Kidney (tissue), 14 donors: ENCODE measurements around the gene ZNF831. TPM values are rescaled to one million over a fixed set of nuclear protein-coding genes. Genes with fewer than 3 reads are reported as not detected.

ENCODE experiments used
- DNase-seq, 5 donors: peaks; one replicate each; pipeline ENCODE4 v3.0.0-alpha.2; 2013 to 2020
- FAIRE-seq: peaks from 2 replicates; lab custom pipeline; 2012; peaks lifted over from hg19 to GRCh38; lab: Jason Lieb, UNC
- H3K27ac ChIP-seq, 2 donors: one replicate each; pipeline ENCODE4 v1.7.0; 2013; ENCODE audit warnings: low read depth in 2 of 2, low read length in 2 of 2, inconsistent platforms in 1 of 2
- H3K27me3 ChIP-seq: one replicate; pipeline ENCODE4 v1.7.1; 2013; ENCODE audit warnings: low read length, inconsistent platforms; ENCODE audit not compliant: control insufficient read depth, insufficient read depth
- H3K36me3 ChIP-seq, 3 donors: one replicate each; pipeline versions ENCODE4 v1.7.0 to v1.7.1; 2013; ENCODE audit warnings: low read length in 3 of 3, control low read depth in 1 of 3, inconsistent platforms in 1 of 3; ENCODE audit not compliant: insufficient read depth in 3 of 3, control insufficient read depth in 2 of 3
- H3K4me1 ChIP-seq, 3 donors: one replicate each; pipeline versions ENCODE4 v1.7.0 to v1.7.1; 2013; ENCODE audit warnings: low read length in 3 of 3, inconsistent platforms in 1 of 3, low read depth in 1 of 3; ENCODE audit not compliant: control insufficient read depth in 2 of 3, insufficient read depth in 2 of 3
- H3K4me3 ChIP-seq, 3 donors: one replicate each; pipeline versions ENCODE4 v1.7.0 to v1.8.1; 2013; ENCODE audit warnings: low read length in 3 of 3, control low read depth in 1 of 3, inconsistent platforms in 1 of 3
- H3K9ac ChIP-seq, 3 donors: one replicate each; pipeline versions ENCODE4 v1.7.0 to v1.7.1; 2013; ENCODE audit warnings: low read length in 3 of 3, control low read depth in 1 of 3, inconsistent platforms in 1 of 3
- H3K9me3 ChIP-seq, 3 donors: one replicate each; pipeline versions ENCODE4 v1.7.0 to v1.7.1; 2013; ENCODE audit warnings: low read length in 3 of 3, control low read depth in 1 of 3, inconsistent platforms in 1 of 3; ENCODE audit not compliant: control insufficient read depth in 2 of 3, insufficient read depth in 1 of 3
- CTCF ChIP-seq: IDR thresholded peaks from 3 replicates; pipeline ENCODE4 v1.5.1; 2012; ENCODE audit warnings: mild to moderate bottlenecking, moderate library complexity, borderline replicate concordance; ENCODE audit not compliant: insufficient read depth; ENCODE audit errors: extremely low read depth
- intact Hi-C: fragments of 100-400 bp; cut with DNase I; formaldehyde crosslinking; loops from one replicate; pipeline ENCODE4 v1.11.1; 2022
- polyA plus RNA-seq: library from polyadenylated mRNA; stranded (reverse); fragments of 350-450 nt; fragmentation: Illumina TruSeq; extraction: RNeasy Lipid Tissue Mini Kit (QIAGEN cat#74804); gene quantifications from one replicate; pipeline ENCODE4 v1.2.3, GENCODE V29; 2014; ENCODE audit warnings: low read depth, low replicate concordance; ENCODE audit not compliant: insufficient read depth
- total RNA-seq: library from RNA; stranded (reverse); fragmentation: NEBNext Ultra II Directional; extraction: Animal tissue kit (Norgen Biotek cat#: 25700); gene quantifications from one replicate; pipeline ENCODE4 v1.2.1, GENCODE V29; 2021
- donor health status: control.
- donor health status: control.
- donor health status: control.
- donor health status: control.
- donor health status: control.
- donor health status: DM: yes; HTN: yes; CAD: no.
- donor health status: Normal renal cell carcinoma (clear cell type).

ZNF831 gene
- total and polyA plus RNA-seq, 2 donors from 2014 or later, result 0.04 to 1.9 TPM

- Histone ChIP-seq H3K27ac (no peak overlapping the region), H3K27me3 (no peaks in the 10 kb centered on the region), H3K4me1 (no peaks in the 10 kb centered on the region), H3K4me3 (no peak overlapping the region), H3K9me3 (no peaks in the 10 kb centered on the region), H3K36me3 (no peaks in the 10 kb centered on the region), H3K9ac (no peak overlapping the region)
- FAIRE-seq (no peak), DNase-seq (peak in 1 of 5 donors; percentile 5)
- TF ChIP-seq CTCF, result no peak
- intact Hi-C loops, result no loop called here
These were observed 7.1 kb downstream of the ZNF831 start for GRCh38 chr20:59170406-59171349.

GRCh38 chr20:59171986-59172385 lies 8.4 kb downstream of the ZNF831 start:
- no peak overlapping the region for H3K4me3 ChIP-seq
- H3K27ac ChIP-seq, result no peak overlapping the region
- no peak overlapping the region for H3K9ac ChIP-seq
- DNase-seq (peak in 1 of 5 donors; percentile 2), FAIRE-seq (no peak)
- no peak for TF ChIP-seq CTCF
- no peaks in the 10 kb centered on the region for H3K9me3 ChIP-seq
- H3K4me1 ChIP-seq, result no peaks in the 10 kb centered on the region
- no peaks in the 10 kb centered on the region for H3K36me3 ChIP-seq
- H3K27me3 ChIP-seq, result no peaks in the 10 kb centered on the region
- intact Hi-C loops, result no loop called here

GRCh38 chr20:59173938-59174491 lies 10.4 kb downstream of the ZNF831 start:
- Histone ChIP-seq H3K9me3 (no peaks in the 10 kb centered on the region), H3K27ac (no peak overlapping the region), H3K9ac (no peak overlapping the region), H3K27me3 (no peaks in the 10 kb centered on the region), H3K4me3 (no peak overlapping the region), H3K36me3 (no peaks in the 10 kb centered on the region), H3K4me1 (peaks cover 0 to 1% (median 0%) of the 10 kb centered on the region in 3 donors)
- FAIRE-seq (no peak), DNase-seq (peak in 1 of 5 donors; percentile 6)
- TF ChIP-seq CTCF, result no peak
- intact Hi-C loops, result no loop called here
